GM21526 (cell line): Measurements from ENCODE around the gene TTC28.

Experiments
- ATAC-seq: cut with Tn5 transposase; IDR thresholded peaks from one replicate; pipeline ENCODE4 v1.9.1; 2021; ENCODE audit warnings: moderate library complexity; ENCODE audit not compliant: unreplicated experiment, low FRiP score

Gene TTC28

DNA sequence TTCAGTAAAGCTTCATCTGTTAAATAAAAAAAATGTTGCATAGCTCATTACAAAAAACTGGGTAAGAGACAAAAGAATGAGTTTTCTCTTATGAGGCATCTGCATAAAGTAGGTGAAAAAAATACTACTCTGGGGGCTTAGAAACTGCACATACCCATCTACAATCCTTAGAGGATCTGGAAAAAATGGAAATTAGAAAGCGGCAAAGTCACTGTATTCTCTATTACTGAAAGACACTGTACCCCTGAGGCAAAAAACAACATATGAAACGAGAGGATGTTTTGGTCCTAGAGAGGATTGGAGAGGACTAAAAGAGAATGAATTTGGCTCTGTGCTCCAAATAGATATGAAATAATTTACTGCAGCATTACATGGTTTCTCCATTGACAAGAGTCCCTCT lies 553.8 kb downstream of the TTC28 start:
- ATAC-seq, result no peak

DNA sequence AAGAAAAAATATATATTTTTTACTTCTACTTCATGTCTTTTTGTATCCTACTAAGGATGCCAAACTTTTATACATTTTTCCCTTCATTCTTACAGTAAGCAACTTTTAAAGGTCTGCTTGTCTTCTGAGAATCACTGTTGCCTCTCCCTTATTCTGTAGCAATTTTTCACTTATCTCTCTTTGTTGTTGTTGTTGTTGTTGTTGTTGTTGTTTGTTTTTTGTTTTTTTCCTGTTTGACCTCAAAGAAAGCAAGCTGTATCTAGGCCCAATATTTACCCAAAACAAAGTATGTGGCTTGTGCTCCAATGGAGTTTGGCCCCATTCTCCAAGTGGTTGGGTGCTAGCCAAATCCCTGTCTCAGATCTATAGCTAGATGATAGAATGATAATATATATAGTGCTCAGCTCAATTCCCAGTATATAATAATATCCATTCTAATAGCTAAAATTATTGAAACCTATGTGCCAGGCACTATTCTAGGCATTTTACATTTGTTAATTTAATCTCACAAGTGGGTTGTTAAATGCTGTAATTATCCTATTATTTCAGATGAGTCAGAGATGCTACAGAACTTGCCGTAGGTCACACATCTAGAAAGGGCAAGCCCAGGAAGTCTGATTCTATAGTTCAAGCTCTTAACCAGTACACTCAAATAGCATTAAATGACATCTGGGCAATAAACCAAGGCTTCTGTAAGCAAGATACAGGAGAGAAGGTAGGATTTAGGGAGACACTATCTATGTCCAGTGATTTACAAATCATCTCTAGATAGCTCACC lies 555.5 kb downstream of the TTC28 start:
- ATAC-seq, result no peak

DNA sequence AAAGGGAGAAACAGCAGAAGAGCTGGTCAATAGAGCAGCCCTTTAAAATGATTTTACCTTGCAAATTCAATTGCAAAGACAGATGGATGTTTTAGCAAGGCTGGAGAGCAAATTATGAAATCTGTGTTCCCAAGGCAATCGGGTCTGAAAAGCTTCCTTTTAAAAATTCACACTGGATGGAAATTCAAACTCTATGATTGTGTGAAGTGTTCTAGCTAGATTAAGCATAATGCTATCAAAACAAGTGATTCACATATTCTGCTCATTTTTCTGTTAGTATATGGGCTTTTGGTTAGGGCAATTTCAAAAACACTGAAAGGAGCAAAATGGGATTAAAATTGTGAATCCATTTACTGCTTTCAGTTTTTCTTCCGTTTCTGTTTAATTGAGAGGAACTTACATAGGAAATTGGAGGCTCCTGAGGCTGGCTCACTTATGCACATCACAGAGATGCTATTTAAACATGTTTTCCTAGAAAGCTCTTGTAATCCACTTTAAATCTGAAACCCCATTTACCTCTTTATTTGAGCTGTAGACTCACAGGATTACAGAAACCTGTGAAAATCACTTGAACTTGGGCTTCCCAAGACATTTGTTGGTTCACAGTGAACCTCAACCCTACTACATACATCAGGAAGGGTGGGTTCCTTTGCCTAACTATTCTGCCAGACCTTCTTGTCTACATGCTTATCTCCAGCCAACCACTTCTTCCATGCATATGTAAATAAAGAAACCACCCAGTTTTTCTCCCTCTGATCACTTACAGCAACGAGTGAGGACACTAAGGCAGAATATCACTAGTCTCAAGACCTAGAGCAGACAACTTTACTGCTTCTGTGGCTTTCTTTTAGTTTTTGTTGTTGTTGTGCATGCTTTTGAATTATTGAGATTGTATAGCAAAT lies 558.7 kb downstream of the TTC28 start:
- ATAC-seq, result no peak

DNA sequence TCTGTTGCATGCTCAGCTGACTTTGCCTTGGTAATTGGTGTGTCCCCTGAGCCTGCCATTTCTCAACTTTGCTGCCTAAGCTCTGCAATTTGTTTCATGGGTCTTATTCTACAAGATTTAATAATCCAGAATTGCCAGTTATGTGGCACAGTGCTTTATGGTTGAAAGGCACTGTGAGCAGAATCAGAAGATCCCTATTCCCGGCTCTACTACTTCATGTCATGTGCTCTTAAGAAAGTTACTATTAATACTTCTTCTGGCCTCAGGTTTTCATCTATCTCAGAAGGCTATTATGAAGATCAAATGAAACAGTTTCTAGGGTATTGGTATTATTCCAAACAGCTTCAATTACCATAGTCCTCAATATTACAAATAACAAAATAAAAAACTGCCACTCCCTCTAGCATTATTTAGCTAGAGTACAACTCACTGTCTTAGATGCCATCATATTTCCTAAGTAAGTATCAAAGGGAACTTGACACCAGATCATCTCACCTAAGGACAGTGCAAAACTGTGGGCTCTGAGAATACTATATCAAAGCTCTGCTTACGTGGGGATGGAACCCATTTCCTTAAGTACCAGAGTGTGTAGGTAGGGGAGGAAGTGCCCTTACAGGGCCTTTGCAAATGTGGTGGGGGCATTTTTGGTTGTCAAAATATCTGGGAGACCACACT lies 560.5 kb downstream of the TTC28 start:
- no peak for ATAC-seq

DNA sequence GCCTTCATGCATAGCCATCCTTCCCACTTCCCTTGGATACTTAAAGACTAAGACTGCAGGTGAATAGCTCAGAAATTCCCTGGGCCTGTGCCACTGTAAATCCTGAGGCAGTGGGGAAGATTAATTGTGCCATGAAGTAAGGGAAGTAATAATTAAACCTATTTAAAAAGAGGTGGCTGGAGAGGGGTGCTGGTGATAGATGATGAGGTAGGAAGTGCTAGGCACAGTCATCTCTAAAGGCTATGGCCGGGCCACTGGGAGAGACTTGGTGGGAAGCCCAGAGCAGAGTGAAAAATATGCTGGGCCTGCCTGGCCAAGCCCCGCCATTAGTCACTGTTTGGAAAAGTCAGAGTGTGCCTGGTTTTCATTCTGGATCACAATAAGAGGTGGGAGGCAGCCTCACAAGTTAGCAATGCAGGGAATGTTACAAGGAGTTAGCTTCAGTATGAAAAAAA lies 563.4 kb downstream of the TTC28 start:
- no peak for ATAC-seq

DNA sequence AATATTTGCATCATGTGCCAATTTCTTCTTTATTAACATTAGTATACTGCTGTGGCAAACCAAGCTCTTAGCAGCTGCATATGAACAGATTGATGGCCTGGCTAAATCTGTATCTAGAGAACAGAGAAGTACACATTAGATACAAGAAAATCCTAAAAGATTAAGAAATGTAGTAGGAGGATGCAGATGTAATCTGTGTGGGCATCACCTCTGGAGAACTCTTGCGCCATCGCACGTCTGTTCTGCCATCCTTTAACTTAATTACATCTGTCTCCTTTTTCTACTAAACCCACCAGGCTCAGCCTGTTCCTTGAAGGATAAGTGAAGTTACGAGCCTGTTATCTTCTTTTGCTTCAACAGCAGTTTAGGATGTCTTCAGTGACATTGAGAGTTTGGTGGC lies 564.2 kb downstream of the TTC28 start:
- no peak for ATAC-seq

DNA sequence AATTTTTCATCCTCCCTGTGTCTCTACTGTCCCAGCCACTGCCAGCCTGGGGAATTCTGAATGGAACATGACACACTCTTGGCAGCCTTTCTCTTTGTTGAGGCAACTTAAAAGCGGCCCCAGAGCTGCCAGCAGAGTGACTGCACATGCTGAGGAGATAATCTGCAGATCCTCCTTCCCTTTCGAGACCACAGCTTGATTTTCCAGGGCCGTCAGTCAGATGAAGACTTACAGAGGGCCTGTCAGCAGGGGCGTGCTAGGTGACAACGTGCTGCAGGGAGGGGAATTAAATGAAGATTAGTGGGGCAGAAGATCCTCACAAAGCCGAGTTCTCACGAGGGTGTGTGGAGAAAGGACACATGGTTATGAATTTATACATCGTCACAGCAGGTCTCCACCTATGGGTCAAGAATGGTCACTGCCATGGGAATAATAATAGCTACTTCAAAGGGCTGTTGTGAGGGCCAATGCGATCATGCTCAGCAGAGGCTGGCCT lies 567.0 kb downstream of the TTC28 start:
- no peak for ATAC-seq

DNA sequence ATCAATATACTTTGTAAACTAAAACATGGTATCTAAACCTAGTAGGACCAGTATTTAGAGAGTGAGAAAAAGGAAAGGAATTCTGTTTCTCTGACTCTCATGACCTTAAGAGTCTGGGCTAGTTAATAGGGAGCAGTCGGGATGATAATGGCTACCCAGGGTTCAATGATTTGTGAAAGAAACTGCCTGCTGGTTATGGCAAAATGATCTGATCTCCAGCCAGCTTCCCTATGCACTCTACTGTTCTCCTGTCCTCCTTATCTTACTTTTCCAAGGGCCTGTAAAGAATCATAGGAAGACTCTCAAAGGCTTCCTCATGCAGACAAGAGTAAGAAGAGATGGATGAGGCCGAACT lies 567.5 kb downstream of the TTC28 start:
- no peak for ATAC-seq

DNA sequence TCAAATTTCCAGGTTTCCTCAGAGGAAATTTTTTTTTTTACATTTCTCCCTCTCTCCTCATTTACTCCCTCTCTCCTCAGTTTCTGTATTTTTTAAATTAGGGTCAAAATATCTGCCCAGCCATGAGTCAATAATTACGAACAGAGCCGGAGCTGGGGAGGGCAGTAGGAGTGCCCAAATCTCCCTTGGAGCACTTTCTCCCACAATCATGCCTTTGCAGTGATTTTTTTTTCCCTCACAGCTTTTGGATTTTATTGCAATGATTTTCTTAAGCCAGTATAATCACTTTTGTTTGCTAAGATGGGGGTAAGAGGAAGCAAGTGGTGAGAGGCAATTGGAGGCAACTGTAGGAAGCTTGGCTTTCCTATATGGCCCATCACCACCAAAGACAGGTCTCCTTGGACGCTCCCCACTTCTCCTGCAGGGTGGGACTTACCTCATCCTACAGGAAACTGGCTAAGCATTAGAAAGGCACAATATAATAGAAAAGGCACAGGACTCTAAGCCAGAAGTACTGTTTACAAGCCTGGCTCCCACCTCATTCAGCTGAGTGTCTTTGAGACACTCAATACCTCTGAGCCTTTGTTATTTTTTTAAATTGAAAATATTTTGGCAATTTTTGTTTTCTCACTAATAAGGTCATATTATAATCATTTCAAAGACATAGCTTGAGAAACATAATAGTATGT lies 568.0 kb downstream of the TTC28 start:
- no peak for ATAC-seq

DNA sequence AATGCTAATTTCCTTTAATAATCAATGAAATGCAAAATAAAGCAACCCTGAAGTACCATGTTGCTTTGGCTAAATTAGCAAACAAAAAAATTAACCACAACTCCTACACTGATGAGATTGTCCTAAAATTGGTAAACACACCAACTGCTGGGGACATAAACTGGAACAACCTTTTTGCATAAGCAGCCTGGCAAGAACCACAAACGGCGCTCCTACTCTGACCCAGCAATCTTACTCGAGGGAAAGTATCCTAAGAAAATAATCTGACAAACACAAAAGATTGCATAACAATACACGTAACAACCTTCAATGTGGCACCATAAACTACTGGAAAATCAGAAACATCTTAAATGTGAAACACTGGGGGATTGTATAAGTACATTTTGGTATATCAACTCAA lies 570.8 kb downstream of the TTC28 start:
- ATAC-seq, result no peak

DNA sequence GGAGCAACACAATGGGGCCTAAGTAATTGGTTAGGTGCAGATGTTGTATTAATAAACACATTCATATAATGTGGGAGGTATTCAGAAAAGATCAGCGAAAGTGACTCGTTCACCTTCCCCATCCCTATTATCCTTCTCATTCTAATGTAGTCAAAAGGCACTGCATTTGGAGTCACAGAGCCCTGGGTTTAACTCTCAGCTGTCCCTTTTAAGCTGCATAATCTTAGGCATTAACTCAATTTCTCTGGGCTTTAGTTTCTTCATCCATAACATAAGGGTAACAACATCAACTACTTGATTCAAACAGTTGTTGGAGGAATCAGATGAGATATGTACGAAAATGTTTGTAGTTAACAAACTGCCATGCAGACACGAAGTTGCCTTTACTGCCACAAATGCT lies 573.0 kb downstream of the TTC28 start:
- ATAC-seq, result no peak

DNA sequence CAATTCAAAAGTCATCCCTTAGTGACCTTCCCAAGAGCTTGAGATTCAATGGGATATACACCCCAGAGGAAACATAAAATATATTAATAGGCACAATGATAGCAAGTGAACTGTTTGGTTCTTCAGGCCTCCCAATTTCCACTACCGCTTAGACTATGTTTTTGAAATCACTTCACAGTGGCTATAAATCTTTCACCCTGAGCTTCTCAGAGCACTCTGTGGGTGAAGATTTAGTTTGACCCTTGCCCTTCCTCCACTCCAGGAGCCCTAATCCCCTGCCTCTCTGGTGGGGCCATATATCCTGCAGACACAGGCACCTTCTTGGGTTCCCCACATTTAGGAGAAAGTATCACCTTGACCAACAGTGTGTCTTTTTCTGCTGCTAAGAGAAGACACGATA lies 573.7 kb downstream of the TTC28 start:
- no peak for ATAC-seq

DNA sequence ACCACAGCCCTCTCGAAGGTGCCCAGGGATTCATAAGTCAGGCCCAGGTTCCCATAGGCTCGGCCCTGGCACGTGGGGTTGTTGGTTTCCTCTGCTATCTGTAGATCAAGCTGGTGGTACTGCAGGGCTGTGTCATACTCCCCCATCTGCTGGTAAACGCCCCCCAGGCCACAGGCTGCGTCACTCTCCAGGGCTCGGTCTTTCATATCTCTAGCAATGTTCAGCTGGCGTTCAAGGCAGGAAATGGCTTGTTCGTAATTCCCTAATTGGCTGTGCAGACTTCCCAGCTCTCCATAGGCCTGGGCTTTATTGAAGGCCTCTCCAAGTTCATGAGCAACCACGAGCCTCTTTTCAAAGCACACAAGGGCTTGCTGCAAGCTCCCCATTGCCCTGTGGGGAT lies 574.2 kb downstream of the TTC28 start:
- ATAC-seq, result no peak

DNA sequence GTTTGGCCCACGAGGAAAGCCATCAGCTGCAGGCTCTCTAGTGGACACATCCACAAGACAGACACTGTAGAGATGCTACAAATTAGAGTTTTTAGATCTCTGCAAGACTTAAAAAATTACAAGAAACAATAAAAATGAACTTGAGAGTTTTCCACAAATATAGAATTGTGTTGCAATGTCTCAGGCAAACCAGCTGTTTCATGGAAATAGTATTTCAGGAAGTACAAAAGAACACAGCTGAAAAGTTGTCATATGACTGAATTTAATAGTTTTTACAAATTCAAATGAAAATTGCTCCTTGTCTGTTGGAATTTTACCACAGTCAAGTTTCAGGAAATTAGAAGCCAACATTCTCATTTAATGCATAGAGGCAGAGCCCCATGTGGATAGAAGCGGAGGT lies 576.0 kb downstream of the TTC28 start:
- no peak for ATAC-seq

DNA sequence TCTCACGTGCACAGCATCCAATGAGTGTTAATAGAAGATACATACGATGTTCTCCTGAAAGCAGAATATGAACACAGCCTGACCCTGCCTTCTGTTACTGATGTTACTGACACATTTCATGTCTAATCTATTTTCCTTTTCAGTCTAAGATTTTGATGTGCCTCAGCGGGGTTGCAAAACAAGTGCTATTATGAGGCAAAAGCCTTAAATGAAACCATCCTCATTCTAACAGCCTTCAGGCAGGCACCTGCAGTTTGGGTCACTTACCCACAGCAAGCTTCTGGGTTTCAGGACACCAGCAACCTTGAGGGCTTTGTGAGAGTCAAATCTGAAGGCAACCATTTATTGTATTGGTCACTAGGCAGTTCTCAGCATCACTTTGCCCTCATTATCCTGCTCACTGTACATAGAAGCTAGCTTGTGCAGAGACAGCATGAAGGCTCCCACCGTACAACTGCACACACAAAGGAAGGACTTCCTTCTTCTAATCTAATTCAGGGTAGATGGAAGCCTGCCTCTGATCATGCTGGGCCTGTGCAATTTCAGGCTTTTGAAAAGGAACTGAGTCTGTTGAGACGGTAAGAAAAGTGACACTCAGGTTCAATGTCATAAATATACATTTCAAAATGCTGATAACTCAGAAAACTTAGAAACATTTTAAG lies 577.4 kb downstream of the TTC28 start:
- no peak for ATAC-seq

DNA sequence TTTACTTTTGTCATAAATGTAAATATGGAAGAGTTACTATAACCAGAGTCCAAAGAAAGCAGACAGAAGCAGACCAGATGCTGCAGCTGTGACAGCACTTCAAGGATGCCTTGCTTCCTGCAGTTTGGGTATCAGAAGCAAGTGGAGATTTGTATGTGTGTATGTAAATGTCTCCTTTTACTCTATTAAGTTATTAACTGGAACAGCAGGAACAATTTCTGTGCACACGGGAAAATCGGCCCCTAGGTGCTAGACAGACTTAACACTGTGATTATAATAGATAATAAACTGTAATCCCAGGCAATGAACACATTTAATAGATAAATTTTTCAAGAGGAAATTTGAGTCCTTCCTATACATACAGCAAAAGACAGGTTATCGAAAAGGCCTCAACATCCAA lies 582.0 kb downstream of the TTC28 start:
- ATAC-seq, result no peak

DNA sequence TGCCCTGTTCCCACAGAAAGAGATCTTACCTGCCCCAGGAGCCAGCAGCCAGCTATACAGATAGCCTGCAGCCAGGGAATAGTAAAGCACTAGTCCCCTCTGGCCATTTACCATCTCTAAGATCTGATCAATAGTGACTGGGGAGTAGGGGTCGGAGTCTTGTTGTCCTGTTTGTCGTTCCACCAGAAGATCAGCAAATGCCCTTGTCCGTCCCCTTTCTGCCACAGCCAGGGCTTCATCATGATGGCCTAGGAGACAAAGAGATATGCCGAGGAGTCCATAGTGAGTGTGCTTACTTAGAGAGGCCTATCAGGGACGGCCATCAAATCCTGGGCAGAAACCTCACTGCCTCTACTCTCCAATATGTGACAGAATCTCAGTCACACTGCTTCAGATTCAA lies 583.5 kb downstream of the TTC28 start:
- no peak for ATAC-seq

DNA sequence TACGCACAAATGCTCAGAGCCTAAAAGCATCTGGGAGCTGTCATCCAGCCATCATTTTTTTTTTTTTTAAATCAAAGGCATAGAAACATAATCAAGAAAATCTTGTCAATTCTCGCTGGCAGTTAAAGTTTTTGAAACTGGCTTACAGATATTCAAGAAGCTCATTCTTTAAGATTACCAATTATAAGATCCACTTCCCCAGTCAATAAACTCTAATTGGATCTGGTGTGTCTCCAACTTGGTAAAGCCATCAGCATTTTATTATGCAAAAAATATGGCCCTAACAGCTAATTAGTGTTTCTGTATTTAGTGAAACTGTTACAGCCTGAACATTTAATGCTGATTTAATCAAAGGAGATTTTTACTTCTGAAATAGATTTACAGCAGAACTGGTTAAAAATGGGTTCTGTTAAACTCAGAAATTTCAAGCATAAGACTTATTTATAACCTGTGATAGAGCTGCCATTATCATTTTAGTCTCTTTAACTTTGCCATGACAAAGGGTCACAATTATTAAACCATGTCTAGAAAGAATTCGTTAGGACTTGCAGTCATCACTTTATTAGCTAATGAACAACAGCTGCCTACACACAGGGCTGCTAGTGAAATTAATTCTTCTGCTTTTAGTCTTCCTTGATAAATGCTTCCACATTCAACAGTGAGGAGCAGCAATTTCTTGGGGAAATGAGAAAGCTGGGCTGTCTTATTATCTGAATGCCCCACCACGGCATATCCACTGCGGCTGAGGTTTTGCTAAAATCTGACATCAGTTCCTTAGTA lies 584.1 kb downstream of the TTC28 start:
- ATAC-seq, result no peak

DNA sequence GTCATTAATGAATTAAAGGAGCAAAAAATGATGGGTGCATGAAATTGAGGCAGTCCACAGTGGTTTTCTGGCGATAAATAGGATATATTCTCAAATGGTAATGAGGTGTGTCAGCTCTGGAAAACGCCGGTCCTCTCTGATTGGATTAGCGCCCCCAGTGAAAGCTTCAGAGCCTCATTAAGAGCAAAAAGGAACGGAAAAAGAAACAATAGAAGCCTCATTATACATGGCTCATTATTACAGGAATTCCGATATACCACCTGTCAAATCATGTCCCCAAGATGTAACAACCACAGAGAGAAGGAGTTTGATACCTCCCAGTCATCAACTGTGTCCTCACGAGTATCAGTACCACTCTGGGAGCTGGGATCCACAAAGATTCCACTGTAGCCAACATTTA lies 584.9 kb downstream of the TTC28 start:
- ATAC-seq, result no peak
